A549 treated with GW870086 at 1 μM for 4 hours (cell line): ENCODE results near the gene CAPRIN2. TPM values are rescaled to one million over a fixed set of nuclear protein-coding genes. Genes with fewer than 3 reads are reported as not detected.

Source experiments
- total RNA-seq: library from RNA; stranded (reverse); fragments of 200-300 nt; extraction: Qiagen RNA extraction; gene quantifications from 5 replicates; pipeline ENCODE4 v1.2.3, GENCODE V29; 2022; ENCODE audit warnings: low read depth

Gene CAPRIN2
- 23.5 to 39.2 TPM (median 33.3 TPM) in 5 replicates for total RNA-seq

GRCh38 chr12:30754750-30755394 lies at the start of gene CAPRIN2:
TSS of gene CAPRIN2 (minus strand) at chr12:30754951. CDS start at chr12:30753520, 1,431 bp downstream.

GRCh38 chr12:30695199-30696102 lies 59.3 kb downstream of the CAPRIN2 start, which contains the start of gene IPO8:
TSS of gene IPO8 (minus strand) at chr12:30695869. CDS start at chr12:30695647, 222 bp downstream.

Other genes starting within 250 kb of the CAPRIN2 start
- gene IPO8, start 59.1 kb downstream of the CAPRIN2 start, total RNA-seq: 13.0 to 21.8 TPM (median 20.3 TPM) in 5 replicates
- gene TSPAN11, start 171.8 kb upstream of the CAPRIN2 start, total RNA-seq: 0.09 to 0.20 TPM (median 0.16 TPM) in 5 replicates